GM18499 (cell line): ENCODE measurements around the gene EMC8.
"Not testable (repeated sequence)": the region's sequence is repeated elsewhere in the genome, so short reads cannot be mapped to it uniquely, and the experiment has no call there.

Experiments used
- ATAC-seq: cut with Tn5 transposase; IDR thresholded peaks from one replicate; pipeline ENCODE4 v1.9.1; 2021; ENCODE audit warnings: moderate number of reproducible peaks; ENCODE audit not compliant: insufficient read depth, unreplicated experiment

EMC8 gene

GRCh38 chr16:85819245-85819644 lies 19.9 kb upstream of the EMC8 start:
- ATAC-seq: no peak

- ATAC-seq: not testable (repeated sequence)
Measured at GRCh38 chr16:85817195-85817594, 17.9 kb upstream of the EMC8 start.

DNA sequence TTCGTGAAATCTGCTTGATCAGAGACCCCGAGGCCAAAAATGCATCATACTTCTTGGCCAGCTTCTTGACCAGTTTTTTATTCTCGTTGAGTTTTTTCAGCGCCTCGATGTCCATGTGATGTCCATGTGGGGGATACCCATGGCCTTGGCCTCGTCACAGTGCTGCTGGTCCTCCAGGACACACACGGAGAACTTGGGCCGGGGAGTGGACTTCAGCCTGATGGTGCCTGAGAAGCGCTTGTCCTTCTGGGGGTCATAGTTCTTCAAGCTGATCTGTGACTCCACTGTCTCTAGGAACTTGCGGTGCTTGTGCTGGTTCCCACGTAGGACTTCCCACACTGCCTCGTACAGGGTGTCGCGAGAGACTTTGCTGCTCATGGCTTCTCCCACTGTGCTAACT lies 16.8 kb upstream of the EMC8 start:
- ATAC-seq: no peak

GRCh38 chr16:85812811-85813700 lies 13.7 kb upstream of the EMC8 start:
- ATAC-seq: no peak

GRCh38 chr16:85812031-85812807 lies 12.9 kb upstream of the EMC8 start:
- no peak for ATAC-seq

DNA sequence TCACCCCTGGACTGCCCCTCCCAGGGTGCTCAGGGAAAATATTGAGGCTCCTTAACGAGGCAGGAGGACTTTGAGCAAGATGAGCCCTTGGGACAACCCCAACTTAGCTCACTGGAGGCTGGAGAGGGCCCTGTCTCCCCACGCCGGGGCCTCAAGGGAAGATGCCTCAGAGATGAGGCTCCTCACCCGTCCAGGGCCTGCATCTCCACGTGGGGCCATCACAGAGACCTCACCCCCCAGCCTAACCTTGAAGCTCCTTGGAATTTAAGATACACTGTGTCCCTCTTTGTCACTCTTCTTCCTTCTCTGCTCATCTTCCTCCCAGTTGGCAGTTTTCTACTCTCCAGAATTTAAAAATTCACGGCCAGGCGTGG lies 11.4 kb upstream of the EMC8 start:
- ATAC-seq: no peak

DNA sequence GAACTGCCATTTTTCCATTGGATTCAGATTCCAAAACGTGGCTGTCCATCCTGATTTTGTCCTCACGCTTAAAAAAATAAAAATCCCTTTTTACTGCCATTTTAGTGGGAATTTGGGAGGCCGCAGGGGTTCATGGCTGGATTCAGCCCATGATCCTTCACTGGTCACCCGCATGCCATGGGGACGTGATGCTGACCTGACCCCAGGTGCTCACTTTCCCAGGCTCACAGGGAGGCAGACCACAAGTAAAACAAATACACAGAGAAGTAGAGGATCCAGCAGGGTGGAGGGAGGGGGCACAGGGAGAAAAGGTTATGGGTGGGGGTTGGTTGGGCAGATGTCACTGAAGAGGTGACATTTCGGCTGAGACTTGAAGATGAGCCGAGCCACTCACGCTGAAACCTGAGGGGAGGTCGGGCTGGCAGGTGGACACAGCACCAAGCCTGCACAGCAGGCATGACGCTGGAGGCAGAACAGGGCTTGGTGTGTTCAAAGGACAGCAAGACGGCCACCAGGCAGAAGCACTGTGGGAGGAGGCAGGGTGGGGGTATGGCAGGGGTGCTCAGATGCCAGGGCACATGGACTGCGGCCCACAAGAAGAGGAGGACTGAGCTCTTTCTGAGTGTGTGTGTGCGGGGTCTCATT lies 10.9 kb upstream of the EMC8 start:
- ATAC-seq: no peak

GRCh38 chr16:85809645-85810044 lies 10.3 kb upstream of the EMC8 start:
- no peak for ATAC-seq

DNA sequence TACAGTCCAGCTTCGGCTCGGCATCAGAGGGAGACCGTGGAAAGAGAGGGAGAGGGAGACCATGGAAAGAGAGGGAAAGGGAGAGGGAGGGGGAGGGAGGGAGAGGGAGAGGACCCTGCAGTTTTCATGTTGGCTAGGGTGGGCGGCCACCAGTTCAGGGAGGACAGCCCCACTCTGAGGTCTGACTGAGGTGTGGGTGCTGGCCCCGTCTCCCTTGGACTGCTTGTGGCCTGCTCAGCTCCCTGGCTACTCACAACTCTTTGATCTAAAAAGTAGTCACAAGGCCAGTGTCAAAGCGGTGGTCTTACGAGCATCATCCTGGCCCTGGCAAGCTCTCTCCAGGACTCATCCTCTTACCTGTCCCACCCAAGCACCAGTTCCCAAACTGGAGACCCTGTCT lies 9.6 kb upstream of the EMC8 start:
- no peak for ATAC-seq

GRCh38 chr16:85808104-85808503 lies 8.8 kb upstream of the EMC8 start:
- not testable (repeated sequence) for ATAC-seq

DNA sequence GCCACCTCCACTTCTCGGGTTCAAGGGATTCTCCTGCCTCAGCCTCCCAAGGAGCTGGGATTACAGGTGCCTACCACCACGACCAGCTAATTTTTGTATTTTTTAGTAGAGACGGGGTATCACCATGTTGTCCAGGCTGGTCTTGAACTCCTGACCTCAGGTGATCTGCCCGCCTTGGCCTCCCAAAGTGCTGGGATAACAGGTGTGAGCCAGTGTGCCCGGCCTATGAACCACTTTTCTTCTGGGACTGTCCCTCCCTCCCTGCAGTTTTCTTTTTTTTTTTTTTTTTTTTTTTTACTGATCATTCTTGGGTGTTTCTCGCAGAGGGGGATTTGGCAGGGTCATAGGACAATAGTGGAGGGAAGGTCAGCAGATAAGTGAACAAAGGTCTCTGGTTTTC lies 8.0 kb upstream of the EMC8 start:
- not testable (repeated sequence) for ATAC-seq

GRCh38 chr16:85806539-85806938 lies 7.2 kb upstream of the EMC8 start:
- ATAC-seq: no peak

DNA sequence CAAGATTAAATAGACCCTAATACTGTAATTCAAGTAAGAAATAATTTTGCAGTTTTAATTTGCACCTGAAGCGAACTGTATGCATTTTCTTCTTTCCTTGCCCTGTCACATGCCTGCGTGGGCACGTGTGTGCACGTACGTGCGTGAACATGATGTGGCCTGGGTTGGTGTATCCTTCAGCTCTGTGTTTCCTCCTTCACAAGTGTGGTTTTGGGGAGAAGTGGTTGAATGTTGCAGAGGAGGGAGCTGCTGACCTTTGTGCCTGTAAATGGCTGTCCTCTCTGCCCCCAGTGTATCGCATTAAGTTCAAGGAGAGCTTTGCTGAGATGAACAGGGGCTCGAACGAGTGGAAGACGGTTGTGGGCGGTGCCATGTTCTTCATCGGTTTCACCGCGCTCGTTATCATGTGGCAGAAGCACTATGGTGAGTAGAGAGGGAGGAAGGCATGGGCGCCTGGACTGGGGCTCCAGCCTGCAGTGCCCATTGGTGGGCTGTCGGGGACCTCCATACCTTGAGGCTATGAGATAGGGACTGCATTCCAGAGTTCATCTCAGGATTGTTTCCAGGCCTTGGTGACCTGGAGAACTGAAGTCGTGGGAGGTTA lies 6.2 kb upstream of the EMC8 start:
- ATAC-seq: no peak

- no peak for ATAC-seq
Measured at GRCh38 chr16:85803570-85803969, 4.2 kb upstream of the EMC8 start.

DNA sequence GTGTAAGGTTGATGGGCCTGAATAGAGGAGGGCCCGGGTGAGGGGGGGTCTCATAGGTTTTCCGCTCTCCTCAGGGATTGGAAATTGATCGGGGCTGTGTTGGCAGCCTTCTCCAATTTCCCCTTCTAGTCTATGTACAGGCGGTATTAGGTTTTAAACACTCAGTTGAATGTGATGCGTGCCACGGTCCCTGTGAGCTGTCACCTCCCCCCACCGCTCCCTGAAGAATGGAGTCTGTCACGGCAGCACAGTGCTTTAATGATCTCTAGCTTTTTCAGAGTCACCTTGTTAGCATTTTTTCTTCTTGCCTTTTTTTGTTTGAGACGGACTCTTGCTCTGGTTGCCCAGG lies 951 bp upstream of the EMC8 start:
- ATAC-seq: no peak

DNA sequence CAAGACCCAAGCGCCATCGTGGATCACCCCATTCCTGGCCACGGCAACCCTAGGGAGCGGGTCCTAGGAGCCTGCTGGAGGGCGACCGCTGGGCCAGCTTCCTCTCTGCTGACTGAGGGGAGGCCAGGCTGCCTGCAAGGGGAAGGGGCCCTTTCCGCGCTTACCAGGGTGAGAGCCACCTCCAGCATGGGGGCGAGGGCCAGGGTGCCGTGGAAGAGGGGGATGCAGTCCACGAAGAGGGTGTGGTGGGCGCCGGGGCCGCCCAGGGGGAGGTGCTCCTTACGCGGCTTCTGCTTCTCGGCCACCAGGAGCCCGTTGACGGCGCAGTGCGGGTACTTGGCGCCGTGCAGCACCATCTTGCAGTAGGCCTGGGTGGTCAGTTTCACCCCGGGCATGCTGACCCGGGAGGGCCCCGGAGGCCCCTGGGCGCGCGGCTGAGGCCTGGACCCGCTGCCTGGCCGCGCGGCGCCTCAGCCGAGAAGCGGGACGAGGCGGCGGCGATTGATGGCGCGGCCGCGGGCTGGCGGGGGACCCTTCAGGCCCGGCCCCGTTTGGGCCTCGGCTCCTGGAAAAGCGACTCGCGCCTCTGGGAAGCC lies 345 bp downstream of the EMC8 start:
- no peak for ATAC-seq

GRCh38 chr16:85798283-85798776 lies 1.0 kb downstream of the EMC8 start:
- ATAC-seq: no peak

GRCh38 chr16:85796599-85796998 lies 2.7 kb downstream of the EMC8 start:
- ATAC-seq: no peak

GRCh38 chr16:85796152-85796551 lies 3.2 kb downstream of the EMC8 start:
- ATAC-seq: no peak

- no peak for ATAC-seq
Measured at GRCh38 chr16:85794696-85795095, 4.6 kb downstream of the EMC8 start.
